ENCODE measurements around the gene SULT2B1. TPM values are rescaled to one million over a fixed set of nuclear protein-coding genes. Genes with fewer than 3 reads are reported as not detected.

The SULT2B1 gene
- total and polyA plus RNA-seq, 4 experiments from 2014 or later: 0.13 TPM; not detected in 3

DNA sequence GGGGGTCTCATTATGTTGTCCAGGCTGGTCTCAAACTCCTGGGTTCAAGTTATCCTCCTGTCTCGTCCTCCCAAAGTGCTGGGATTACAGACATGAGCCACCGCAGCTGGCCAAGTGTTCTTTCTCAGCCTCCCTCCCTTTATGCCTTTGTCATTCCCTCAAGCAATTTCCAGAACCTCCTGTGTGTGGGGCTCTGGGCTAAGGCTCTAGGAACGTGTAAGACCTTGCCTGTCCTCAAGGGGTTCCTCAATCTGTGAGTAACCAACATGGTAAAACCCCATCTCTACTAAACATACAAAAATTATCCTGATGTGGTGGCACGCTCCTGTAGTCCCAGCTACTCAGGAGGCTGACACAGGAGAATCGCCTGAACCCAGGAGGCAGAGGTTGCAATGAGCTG lies 39.0 kb downstream of the SULT2B1 start:
- Histone ChIP-seq H3K9me3 (ENCODE audit: control insufficient read depth in 1 of 2, low read length in 2 of 2) (no peaks in the 10 kb centered on the region), H3K27ac (ENCODE audit: low read depth, low read length) (no peak overlapping the region), H3K27me3 (ENCODE audit: insufficient read depth, low read length) (no peaks in the 10 kb centered on the region), H3K4me1 (ENCODE audit: insufficient read depth, low read length) (peaks cover 14% of the 10 kb centered on the region), H3K36me3 (ENCODE audit: insufficient read depth, low read length) (no peaks in the 10 kb centered on the region), H3K4me3 (ENCODE audit: low read length in 2 of 2) (no peak overlapping the region)
- DNase-seq: no peak
- no peaks in the 10 kb centered on the region for H3K36me3 Mint-ChIP-seq
- no peaks in the 10 kb centered on the region for H3K9me3 Mint-ChIP-seq
- peak overlapping the region in 2 of 8 donors; percentile 13 to 23 for H3K4me3 Mint-ChIP-seq
- H3K4me1 Mint-ChIP-seq: peaks cover 11 to 36% (median 22%) of the 10 kb centered on the region in 4 donors
- ChIA-PET CTCF (ENCODE audit: partially characterized antibody) (interaction anchor here (1.4 to 13.1 kb wide), 5 partner anchors 12 to 325 kb away, joined by 3 to 203 read pairs (median 82); partner anchors contain the start of gene SPACA4), POLR2A (ENCODE audit: partially characterized antibody) (no interaction called here)
- peak overlapping the region in 1 of 7 donors; percentile 62 for H3K27ac Mint-ChIP-seq
- H3K27me3 Mint-ChIP-seq: no peaks in the 10 kb centered on the region
- intact Hi-C loops (cut with micrococcal nuclease): no loop called here

DNA sequence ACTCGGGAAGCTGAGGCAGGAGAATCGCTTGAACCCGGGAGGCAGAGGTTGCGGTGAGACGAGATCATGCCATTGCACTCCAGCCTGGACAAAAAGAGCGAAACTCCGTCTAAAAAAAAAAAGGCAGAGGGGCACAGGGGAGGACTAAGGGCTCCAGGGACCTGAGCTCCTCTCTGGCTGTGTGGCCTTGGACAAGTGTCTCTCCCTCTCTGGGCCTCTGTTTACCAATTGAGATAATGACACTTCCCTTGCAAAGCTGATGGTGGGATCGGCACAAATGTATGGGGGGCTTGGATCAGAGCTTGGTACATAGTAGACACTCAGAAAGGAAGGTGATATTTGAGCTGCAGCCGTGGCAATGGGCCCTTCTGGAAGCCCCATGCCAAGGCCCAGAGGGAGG lies 43.2 kb downstream of the SULT2B1 start:
- Mint-ChIP-seq H3K36me3 (no peaks in the 10 kb centered on the region), H3K9me3 (no peaks in the 10 kb centered on the region), H3K27me3 (peaks cover 0 to 3% of the 10 kb centered on the region in 2 donors), H3K4me1 (peaks cover 8 to 40% (median 14%) of the 10 kb centered on the region in 4 donors), H3K27ac (peak overlapping the region in 6 of 7 donors; percentile 67 to 94 (median 88)), H3K4me3 (peak overlapping the region in 7 of 8 donors; percentile 5 to 70 (median 67))
- Histone ChIP-seq H3K27me3 (ENCODE audit: insufficient read depth, low read length) (no peaks in the 10 kb centered on the region), H3K4me1 (ENCODE audit: insufficient read depth, low read length) (peaks cover 22% of the 10 kb centered on the region), H3K27ac (ENCODE audit: low read depth, low read length) (no peak overlapping the region), H3K4me3 (ENCODE audit: low read length in 2 of 2) (no peak overlapping the region), H3K9me3 (ENCODE audit: control insufficient read depth in 1 of 2, low read length in 2 of 2) (no peaks in the 10 kb centered on the region), H3K36me3 (ENCODE audit: insufficient read depth, low read length) (no peaks in the 10 kb centered on the region)
- intact Hi-C loops (cut with micrococcal nuclease): no loop called here
- ChIA-PET CTCF (ENCODE audit: partially characterized antibody) (interaction anchor here (0.8 to 2.5 kb wide), 6 partner anchors 10 to 105 kb away, joined by 3 to 12 read pairs (median 6); no protein-coding TSS in a partner anchor), POLR2A (ENCODE audit: partially characterized antibody) (interaction anchor here (0.9 to 1.1 kb wide), 2 partner anchors 23 to 81 kb away, joined by 3 read pairs; partner anchors contain the start of gene RPL18)
- no peak for DNase-seq

DNA sequence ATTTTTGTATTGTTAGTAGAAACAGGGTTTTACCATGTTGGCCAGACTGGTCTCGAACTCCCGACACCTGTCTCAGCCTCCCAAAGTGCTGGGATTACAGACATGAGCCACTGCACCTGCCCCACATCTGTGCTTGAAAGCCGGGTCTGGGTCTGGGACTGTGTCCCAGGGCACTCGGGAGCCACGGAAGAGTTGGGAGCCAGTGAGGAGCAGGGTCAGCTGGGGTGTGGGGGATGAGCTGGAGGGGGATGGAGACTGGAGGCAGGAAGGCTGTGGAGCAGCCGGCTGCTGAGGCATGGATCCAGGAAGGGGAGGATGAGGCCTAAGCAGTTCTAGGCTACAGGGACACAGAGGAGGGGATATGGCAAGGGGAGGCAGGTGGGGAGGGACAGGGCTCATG lies 43.9 kb downstream of the SULT2B1 start:
- CTCF ChIA-PET (ENCODE audit: partially characterized antibody): interaction anchor here (0.7 to 2.5 kb wide), 6 partner anchors 11 to 368 kb away, joined by 3 to 12 read pairs (median 6); no protein-coding TSS in a partner anchor
- H3K9me3 ChIP-seq (ENCODE audit: control insufficient read depth in 1 of 2, low read length in 2 of 2): no peaks in the 10 kb centered on the region
- peaks cover 0 to 3% of the 10 kb centered on the region in 2 donors for H3K27me3 Mint-ChIP-seq
- POLR2A ChIA-PET (ENCODE audit: partially characterized antibody): interaction anchor here (0.9 to 1.1 kb wide), 2 partner anchors 23 to 82 kb away, joined by 3 read pairs; partner anchors contain the start of gene RPL18
- H3K36me3 Mint-ChIP-seq: no peaks in the 10 kb centered on the region
- H3K27ac Mint-ChIP-seq: peak overlapping the region; percentile 52 to 88 (median 73)
- no peaks in the 10 kb centered on the region for H3K27me3 ChIP-seq (ENCODE audit: insufficient read depth, low read length)
- DNase-seq: no peak
- no peak overlapping the region for H3K4me3 ChIP-seq (ENCODE audit: low read length in 2 of 2)
- intact Hi-C loops (cut with micrococcal nuclease): no loop called here
- peaks cover 22% of the 10 kb centered on the region for H3K4me1 ChIP-seq (ENCODE audit: insufficient read depth, low read length)
- peak overlapping the region in 5 of 8 donors; percentile 36 to 86 (median 64) for H3K4me3 Mint-ChIP-seq
- peak overlapping the region; percentile 54 for H3K27ac ChIP-seq (ENCODE audit: low read depth, low read length)
- H3K9me3 Mint-ChIP-seq: no peaks in the 10 kb centered on the region
- H3K36me3 ChIP-seq (ENCODE audit: insufficient read depth, low read length): no peaks in the 10 kb centered on the region
- H3K4me1 Mint-ChIP-seq: peaks cover 8 to 40% (median 14%) of the 10 kb centered on the region in 4 donors

DNA sequence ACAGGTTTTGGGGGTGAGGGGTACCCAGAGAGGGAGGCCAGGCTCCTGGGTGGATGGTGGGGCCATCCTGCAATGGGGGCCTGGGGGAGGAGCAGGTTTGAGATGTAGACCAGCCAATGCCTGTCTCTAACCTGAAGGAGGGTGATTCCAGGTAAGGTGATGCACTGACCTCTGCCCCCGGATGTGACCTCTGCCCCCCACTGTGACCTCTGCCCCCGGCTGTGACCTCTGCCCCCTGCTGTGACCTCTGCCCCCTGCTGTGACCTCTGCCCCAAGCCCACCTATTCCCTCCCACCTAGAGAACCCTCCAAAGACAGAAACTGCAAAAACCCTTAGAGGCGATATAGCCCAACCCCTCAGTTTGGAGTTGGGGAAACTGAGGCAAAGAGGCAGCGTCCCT lies 44.3 kb downstream of the SULT2B1 start:
- peak overlapping the region; percentile 54 for H3K27ac ChIP-seq (ENCODE audit: low read depth, low read length)
- no peaks in the 10 kb centered on the region for H3K9me3 ChIP-seq (ENCODE audit: control insufficient read depth in 1 of 2, low read length in 2 of 2)
- POLR2A ChIA-PET (ENCODE audit: partially characterized antibody): interaction anchor here (0.5 to 1.4 kb wide), 3 partner anchors 23 to 202 kb away, joined by 3 to 4 read pairs (median 3); partner anchors contain the start of genes RPL18 and SPHK2
- peaks cover 22% of the 10 kb centered on the region for H3K4me1 ChIP-seq (ENCODE audit: insufficient read depth, low read length)
- peak overlapping the region; percentile 52 to 93 (median 86) for H3K27ac Mint-ChIP-seq
- peak overlapping the region; percentile 36 to 86 (median 72) for H3K4me3 Mint-ChIP-seq
- no peaks in the 10 kb centered on the region for H3K36me3 ChIP-seq (ENCODE audit: insufficient read depth, low read length)
- CTCF ChIA-PET (ENCODE audit: partially characterized antibody): interaction anchor here (0.7 to 2.5 kb wide), 2 partner anchors 11 to 369 kb away, joined by 3 to 12 read pairs; no protein-coding TSS in a partner anchor
- DNase-seq: no peak
- no peaks in the 10 kb centered on the region for H3K27me3 ChIP-seq (ENCODE audit: insufficient read depth, low read length)
- no peaks in the 10 kb centered on the region for H3K36me3 Mint-ChIP-seq
- no peaks in the 10 kb centered on the region for H3K9me3 Mint-ChIP-seq
- peaks cover 8 to 36% (median 14%) of the 10 kb centered on the region in 4 donors for H3K4me1 Mint-ChIP-seq
- peak overlapping the region in 1 of 2 donors; percentile 5 for H3K4me3 ChIP-seq (ENCODE audit: low read length in 2 of 2)
- intact Hi-C loops (cut with micrococcal nuclease): no loop called here
- H3K27me3 Mint-ChIP-seq: peaks cover 0 to 3% of the 10 kb centered on the region in 2 donors

DNA sequence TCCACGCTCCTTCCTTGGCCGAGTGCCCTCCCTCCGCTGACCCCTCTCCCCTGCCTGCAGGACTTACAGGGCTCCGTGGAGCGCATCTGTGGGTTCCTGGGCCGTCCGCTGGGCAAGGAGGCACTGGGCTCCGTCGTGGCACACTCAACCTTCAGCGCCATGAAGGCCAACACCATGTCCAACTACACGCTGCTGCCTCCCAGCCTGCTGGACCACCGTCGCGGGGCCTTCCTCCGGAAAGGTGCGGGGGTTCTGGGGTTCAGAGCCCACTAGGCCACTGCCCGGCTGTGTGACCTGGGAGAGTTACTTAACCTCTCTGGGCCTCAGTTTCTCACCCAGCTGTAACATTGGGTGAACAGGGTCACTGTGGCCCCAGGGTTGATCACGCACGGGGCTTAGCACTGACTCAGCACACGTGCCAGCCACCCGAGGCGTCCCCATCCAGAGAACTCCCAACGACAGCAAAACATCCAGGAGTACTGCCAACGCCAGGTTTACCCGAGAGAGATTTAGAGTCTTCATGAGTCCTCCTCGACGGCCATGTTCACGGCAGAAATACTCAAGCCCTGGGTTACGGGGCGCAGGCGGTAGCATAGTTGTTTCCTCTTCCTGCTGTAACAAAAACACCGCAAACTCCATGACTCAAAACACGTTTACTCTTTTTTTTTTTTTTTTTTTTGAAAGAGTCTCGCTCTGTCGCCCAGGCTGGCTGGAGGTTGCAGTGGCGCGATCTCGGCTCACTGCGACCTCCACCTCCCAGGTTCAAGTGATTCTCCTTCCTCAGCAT lies 44.9 kb downstream of the SULT2B1 start:
- peak overlapping the region; percentile 54 for H3K27ac ChIP-seq (ENCODE audit: low read depth, low read length)

DNA sequence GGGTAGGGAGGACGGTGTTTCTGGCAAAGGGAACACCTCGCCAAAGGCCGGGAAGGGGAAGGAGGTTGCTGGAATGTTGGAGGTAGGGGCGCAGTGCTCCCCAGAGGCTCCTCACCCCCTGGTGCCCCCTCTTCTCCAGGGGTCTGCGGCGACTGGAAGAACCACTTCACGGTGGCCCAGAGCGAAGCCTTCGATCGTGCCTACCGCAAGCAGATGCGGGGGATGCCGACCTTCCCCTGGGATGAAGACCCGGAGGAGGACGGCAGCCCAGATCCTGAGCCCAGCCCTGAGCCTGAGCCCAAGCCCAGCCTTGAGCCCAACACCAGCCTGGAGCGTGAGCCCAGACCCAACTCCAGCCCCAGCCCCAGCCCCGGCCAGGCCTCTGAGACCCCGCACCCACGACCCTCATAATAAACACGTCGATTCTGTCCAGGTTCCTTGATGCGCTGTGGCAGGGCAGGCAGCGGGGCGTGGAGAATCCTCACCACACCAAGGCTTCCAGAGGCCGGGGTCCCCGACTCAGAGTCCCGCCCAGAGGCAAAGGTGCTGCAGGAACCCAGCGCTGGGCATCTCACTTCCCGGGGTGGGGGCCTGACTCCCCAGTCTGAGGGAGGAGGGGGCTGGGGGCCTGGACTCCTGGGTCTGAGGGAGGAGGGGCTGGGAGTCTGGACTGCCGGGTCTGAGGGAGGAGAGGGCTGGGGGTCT lies 47.2 kb downstream of the SULT2B1 start:
- ChIA-PET POLR2A (ENCODE audit: partially characterized antibody) (no interaction called here), CTCF (ENCODE audit: partially characterized antibody) (interaction anchor here (1.6 kb wide), 1 partner anchor 9 kb away, joined by 5 read pairs; no protein-coding TSS in a partner anchor)
- H3K4me3 Mint-ChIP-seq: peak overlapping the region in 1 of 8 donors; percentile 23
- peak overlapping the region in 2 of 7 donors; percentile 62 to 66 for H3K27ac Mint-ChIP-seq
- Histone ChIP-seq H3K4me1 (ENCODE audit: insufficient read depth, low read length) (peaks cover 16% of the 10 kb centered on the region), H3K27me3 (ENCODE audit: insufficient read depth, low read length) (no peaks in the 10 kb centered on the region), H3K4me3 (ENCODE audit: low read length in 2 of 2) (no peak overlapping the region), H3K9me3 (ENCODE audit: control insufficient read depth in 1 of 2, low read length in 2 of 2) (no peaks in the 10 kb centered on the region), H3K27ac (ENCODE audit: low read depth, low read length) (no peak overlapping the region), H3K36me3 (ENCODE audit: insufficient read depth, low read length) (no peaks in the 10 kb centered on the region)
- intact Hi-C loops (cut with micrococcal nuclease): no loop called here
- peaks cover 2 to 23% (median 6%) of the 10 kb centered on the region in 4 donors for H3K4me1 Mint-ChIP-seq
- H3K27me3 Mint-ChIP-seq: peaks cover 0 to 3% of the 10 kb centered on the region in 2 donors
- DNase-seq: no peak
- H3K9me3 Mint-ChIP-seq: no peaks in the 10 kb centered on the region
- no peaks in the 10 kb centered on the region for H3K36me3 Mint-ChIP-seq

More for the DNA sequence above, 44.9 kb downstream of the SULT2B1 start:
- ChIA-PET CTCF (ENCODE audit: partially characterized antibody) (interaction anchor here (1.3 kb wide), 2 partner anchors 12 kb away, joined by 3 read pairs; no protein-coding TSS in a partner anchor), POLR2A (ENCODE audit: partially characterized antibody) (interaction anchor here (0.5 to 1.4 kb wide), 3 partner anchors 22 to 268 kb away, joined by 3 to 4 read pairs (median 3); partner anchors contain the start of genes RPL18 and SPHK2)
- DNase-seq: peak; percentile 50 to 76 (median 71)
- peaks cover 0 to 3% of the 10 kb centered on the region in 2 donors for H3K27me3 Mint-ChIP-seq
- Histone ChIP-seq H3K36me3 (ENCODE audit: insufficient read depth, low read length) (no peaks in the 10 kb centered on the region), H3K9me3 (ENCODE audit: control insufficient read depth in 1 of 2, low read length in 2 of 2) (no peaks in the 10 kb centered on the region), H3K27me3 (ENCODE audit: insufficient read depth, low read length) (no peaks in the 10 kb centered on the region), H3K4me3 (ENCODE audit: low read length in 2 of 2) (peak overlapping the region; percentile 5 to 51), H3K4me1 (ENCODE audit: insufficient read depth, low read length) (peaks cover 22% of the 10 kb centered on the region)
- peaks cover 5 to 30% (median 13%) of the 10 kb centered on the region in 4 donors for H3K4me1 Mint-ChIP-seq
- no peaks in the 10 kb centered on the region for H3K36me3 Mint-ChIP-seq
- peak overlapping the region; percentile 68 to 86 (median 80) for H3K4me3 Mint-ChIP-seq
- H3K9me3 Mint-ChIP-seq: no peaks in the 10 kb centered on the region
- intact Hi-C loops (cut with micrococcal nuclease): no loop called here
- H3K27ac Mint-ChIP-seq: peak overlapping the region; percentile 88 to 93 (median 92)
